Myocyte (in vitro differentiated cells): ENCODE results near the gene OR52I1. TPM values are rescaled to one million over a fixed set of nuclear protein-coding genes. Genes with fewer than 3 reads are reported as not detected.

Experiments used
- DNase-seq: peaks from one replicate; pipeline ENCODE4 v3.0.0-alpha.2; 2012; ENCODE audit warnings: low read depth
- polyA plus RNA-seq: library from polyadenylated mRNA; unstranded; fragments of >200 nt; gene quantifications from one replicate; pipeline ENCODE4 v1.2.1, GENCODE V29; 2012; ENCODE audit warnings: missing spikeins
- total RNA-seq: library from RNA; depleted of rRNA; stranded (reverse); fragments of >200 nt; gene quantifications from 2 replicates; pipeline ENCODE4 v1.2.3, GENCODE V29; 2014

Gene OR52I1
- not detected in 2 replicates for total RNA-seq
- not detected for polyA plus RNA-seq

GRCh38 chr11:4593739-4594138, at the start of gene OR52I1:
TSS of gene OR52I1 (plus strand) at chr11:4594039. CDS start at chr11:4594039, 0 bp downstream.
- DNase-seq: no peak

GRCh38 chr11:4544891-4545290, 48.9 kb upstream of the OR52I1 start, which contains the start of gene OR52M1:
TSS of gene OR52M1 (plus strand) at chr11:4545191. CDS start at chr11:4545191, 0 bp downstream.
- no peak for DNase-seq

GRCh38 chr11:4546878-4547277, 47.0 kb upstream of the OR52I1 start:
- no peak for DNase-seq

- DNase-seq: no peak
Observed at GRCh38 chr11:4547416-4547815, 46.4 kb upstream of the OR52I1 start.

- no peak for DNase-seq
Observed at GRCh38 chr11:4551346-4551979, 42.4 kb upstream of the OR52I1 start.

- no peak for DNase-seq
Observed at GRCh38 chr11:4559527-4560440, 34.1 kb upstream of the OR52I1 start.

- DNase-seq: no peak
Observed at GRCh38 chr11:4560467-4560866, 33.4 kb upstream of the OR52I1 start.

GRCh38 chr11:4565371-4565770, 28.5 kb upstream of the OR52I1 start:
- no peak for DNase-seq

- no peak for DNase-seq
Observed at GRCh38 chr11:4569075-4569474, 24.8 kb upstream of the OR52I1 start.

GRCh38 chr11:4576880-4577279, 17.0 kb upstream of the OR52I1 start:
- no peak for DNase-seq

- DNase-seq: no peak
Observed at GRCh38 chr11:4577761-4578160, 16.1 kb upstream of the OR52I1 start.

GRCh38 chr11:4578624-4579023, 15.2 kb upstream of the OR52I1 start:
- no peak for DNase-seq

- DNase-seq: no peak
Observed at GRCh38 chr11:4580124-4580523, 13.7 kb upstream of the OR52I1 start.

GRCh38 chr11:4581443-4581842, 12.4 kb upstream of the OR52I1 start, which contains the start of gene OR52I2:
TSS of gene OR52I2 (plus strand) at chr11:4581743.
- no peak for DNase-seq

- no peak for DNase-seq
Observed at GRCh38 chr11:4589017-4589416, 4.8 kb upstream of the OR52I1 start.

GRCh38 chr11:4605057-4605456, 11.2 kb downstream of the OR52I1 start:
- DNase-seq: no peak

- DNase-seq: no peak
Observed at GRCh38 chr11:4606231-4607015, 12.6 kb downstream of the OR52I1 start.

- peak; percentile 6 for DNase-seq
Observed at GRCh38 chr11:4607096-4607495, 13.3 kb downstream of the OR52I1 start.

- DNase-seq: peak; percentile 98
Observed at GRCh38 chr11:4607781-4608666, 14.2 kb downstream of the OR52I1 start, which contains the start of gene TRIM68. TSS of gene TRIM68 (minus strand) at chr11:4608231. CDS start at chr11:4605504, 2,727 bp downstream.

GRCh38 chr11:4610258-4610935, 16.6 kb downstream of the OR52I1 start:
- no peak for DNase-seq
